Effector memory CD8-positive, alpha-beta T cell (primary cell): Measurements from ENCODE around the gene NAV1.
"Not testable (repeated sequence)": the region's sequence is repeated elsewhere in the genome, so short reads cannot be mapped to it uniquely, and the experiment has no call there.

Source experiments
- ATAC-seq: fragments of 150-1000 bp; cut with Tn5 transposase; replicated peaks from 2 replicates; pipeline ENCODE4 v1.10.0; 2021; ENCODE audit warnings: mild to moderate bottlenecking, moderate library complexity
- DNase-seq, 3 experiments: peaks; one replicate each; pipeline ENCODE4 v3.0.0; 2021
- H3K27ac Mint-ChIP-seq, 2 donors: one replicate each; pipeline ENCODE4 v1.8.0; 2022; ENCODE audit warnings: mild to moderate bottlenecking in 2 of 2, mixed read lengths in 2 of 2, moderate library complexity in 2 of 2
- H3K27me3 Mint-ChIP-seq, 2 donors: one replicate each; pipeline ENCODE4 v1.8.0; 2022; ENCODE audit warnings: mixed read lengths in 2 of 2
- H3K36me3 Mint-ChIP-seq: one replicate; pipeline ENCODE4 v1.8.0; 2022; ENCODE audit warnings: mild to moderate bottlenecking, moderate library complexity, mixed read lengths; ENCODE audit not compliant: insufficient read depth
- H3K4me1 Mint-ChIP-seq, 2 donors: one replicate each; pipeline ENCODE4 v1.8.0; 2022; ENCODE audit warnings: low read depth in 2 of 2, mixed read lengths in 2 of 2
- H3K4me3 Mint-ChIP-seq, 2 donors: one replicate each; pipeline ENCODE4 v1.8.0; 2022; ENCODE audit warnings: mild to moderate bottlenecking in 2 of 2, mixed read lengths in 2 of 2, moderate library complexity in 2 of 2
- H3K9me3 Mint-ChIP-seq, 2 donors: one replicate each; pipeline ENCODE4 v1.8.0; 2022; ENCODE audit warnings: mixed read lengths in 2 of 2
- total RNA-seq, 9 experiments: gene quantifications; one replicate each; lab custom pipeline; 2026; lab: John Stamatoyannopoulos, UW

NAV1 gene, protein sequence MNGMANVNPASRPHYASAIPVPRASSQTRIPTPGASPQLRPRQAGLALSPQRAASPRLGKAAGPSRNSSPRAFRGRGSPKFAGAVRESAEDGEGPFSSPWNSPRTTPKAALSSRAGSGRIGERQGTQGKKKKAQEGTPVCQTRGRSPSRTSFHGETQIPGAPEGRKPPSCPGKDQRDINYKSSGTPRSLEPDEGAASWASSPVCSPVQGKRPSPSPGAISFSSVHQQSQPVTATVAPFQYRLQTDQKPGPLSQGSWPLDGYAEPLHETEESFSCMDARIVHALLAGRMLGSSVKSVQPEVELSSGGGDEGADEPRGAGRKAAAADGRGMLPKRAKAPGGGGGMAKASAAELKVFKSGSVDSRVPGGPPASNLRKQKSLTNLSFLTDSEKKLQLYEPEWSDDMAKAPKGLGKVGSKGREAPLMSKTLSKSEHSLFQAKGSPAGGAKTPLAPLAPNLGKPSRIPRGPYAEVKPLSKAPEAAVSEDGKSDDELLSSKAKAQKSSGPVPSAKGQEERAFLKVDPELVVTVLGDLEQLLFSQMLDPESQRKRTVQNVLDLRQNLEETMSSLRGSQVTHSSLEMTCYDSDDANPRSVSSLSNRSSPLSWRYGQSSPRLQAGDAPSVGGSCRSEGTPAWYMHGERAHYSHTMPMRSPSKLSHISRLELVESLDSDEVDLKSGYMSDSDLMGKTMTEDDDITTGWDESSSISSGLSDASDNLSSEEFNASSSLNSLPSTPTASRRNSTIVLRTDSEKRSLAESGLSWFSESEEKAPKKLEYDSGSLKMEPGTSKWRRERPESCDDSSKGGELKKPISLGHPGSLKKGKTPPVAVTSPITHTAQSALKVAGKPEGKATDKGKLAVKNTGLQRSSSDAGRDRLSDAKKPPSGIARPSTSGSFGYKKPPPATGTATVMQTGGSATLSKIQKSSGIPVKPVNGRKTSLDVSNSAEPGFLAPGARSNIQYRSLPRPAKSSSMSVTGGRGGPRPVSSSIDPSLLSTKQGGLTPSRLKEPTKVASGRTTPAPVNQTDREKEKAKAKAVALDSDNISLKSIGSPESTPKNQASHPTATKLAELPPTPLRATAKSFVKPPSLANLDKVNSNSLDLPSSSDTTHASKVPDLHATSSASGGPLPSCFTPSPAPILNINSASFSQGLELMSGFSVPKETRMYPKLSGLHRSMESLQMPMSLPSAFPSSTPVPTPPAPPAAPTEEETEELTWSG (N-terminal part only)
- total RNA-seq: 1.5 to 12.1 (median 5.1) reads per million in 9 experiments

DNA sequence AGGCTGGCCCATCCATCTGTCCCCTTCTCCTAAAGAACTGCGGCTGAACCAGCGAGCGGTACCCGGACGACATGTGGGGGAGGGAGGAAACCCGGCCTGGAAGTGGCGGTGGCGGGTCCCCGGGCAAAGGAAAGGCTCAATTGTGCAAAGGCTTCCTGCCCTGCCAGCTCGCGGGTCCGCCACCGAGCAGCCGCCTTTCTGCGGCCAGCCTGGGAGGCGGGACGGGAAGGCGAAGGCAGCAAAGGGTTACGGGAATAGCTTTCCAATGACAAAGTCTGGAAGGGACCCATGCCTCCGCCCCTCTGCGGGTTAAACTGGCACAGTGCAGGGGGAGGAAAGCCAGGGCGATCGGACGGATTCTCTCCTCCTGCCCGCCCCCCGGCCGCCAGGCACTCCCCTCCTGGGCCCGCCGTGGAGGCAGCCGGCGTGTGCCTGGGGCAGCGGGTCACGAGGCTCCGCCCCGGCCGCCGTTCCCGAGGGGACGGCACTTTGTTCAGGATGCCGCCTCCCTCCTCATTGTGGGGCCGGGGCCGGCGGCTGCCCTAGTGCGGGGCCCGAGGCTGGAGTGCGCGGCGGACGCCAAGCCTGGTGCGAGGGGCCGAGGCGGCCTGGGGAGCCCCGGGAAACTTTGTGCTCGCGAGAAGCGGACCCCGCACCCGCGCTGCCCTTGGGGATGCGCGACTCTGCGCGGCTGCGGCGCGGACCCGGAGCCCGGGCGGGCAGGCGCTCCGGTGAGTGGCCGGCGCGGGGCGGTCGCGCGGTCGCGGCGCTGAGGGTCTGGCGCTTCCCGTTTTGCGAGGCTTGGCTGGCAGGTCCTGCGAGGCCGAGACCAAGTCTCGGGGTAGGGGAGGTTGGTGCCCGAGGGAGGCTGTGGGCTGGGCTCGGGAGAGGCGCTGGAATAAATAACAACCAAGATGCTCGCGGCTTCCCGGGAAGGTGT, at the start of gene NAV1:
NAV1 (plus strand) TSS at position 516 of the 940 bp plus-strand sequence. CDS start 83,758 bp downstream, outside the sequence.
- peaks cover 79 to 87% of the 10 kb centered on the region in 2 donors for H3K27me3 Mint-ChIP-seq
- peak within 1 kb of the TSS in 1 of 2 donors; percentile 11 for H3K27ac Mint-ChIP-seq
- no peak for ATAC-seq
- no peak for DNase-seq
- H3K9me3 Mint-ChIP-seq: no peaks in the 10 kb centered on the region
- peak within 1 kb of the TSS; percentile 72 to 80 for H3K4me3 Mint-ChIP-seq
- peaks cover 15 to 19% of the 10 kb centered on the region in 2 donors for H3K4me1 Mint-ChIP-seq
- peaks cover 3% of the 10 kb centered on the region for H3K36me3 Mint-ChIP-seq

DNA sequence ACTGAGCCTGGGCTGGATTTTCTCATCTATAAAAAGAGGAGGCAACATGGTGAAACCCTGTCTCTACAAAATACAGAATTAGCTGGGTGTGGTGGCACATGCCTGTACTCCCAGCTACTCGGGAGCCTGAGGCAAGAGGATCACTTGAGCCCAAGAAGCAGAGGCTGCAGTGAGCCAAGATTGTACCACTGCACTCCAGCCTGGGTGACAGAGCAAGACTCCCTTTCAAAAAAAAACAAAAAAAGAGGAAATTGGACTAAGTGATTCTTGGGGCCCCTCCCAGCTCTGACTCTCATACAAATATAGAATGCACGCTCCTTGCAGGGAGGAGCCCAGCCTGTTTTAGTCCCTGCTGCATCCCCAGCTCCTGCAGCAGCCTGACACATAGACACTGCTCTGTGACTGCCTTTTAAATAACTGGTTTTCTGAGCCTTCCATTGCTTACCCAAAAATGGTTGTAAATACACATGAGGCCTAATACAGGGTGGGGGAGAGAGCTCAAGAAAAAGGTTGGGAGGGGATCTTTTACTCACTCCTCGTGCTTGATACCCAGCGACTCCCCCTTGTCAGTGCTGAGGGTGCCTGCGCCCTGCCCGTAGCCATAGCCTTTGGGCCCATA, 49.2 kb upstream of the NAV1 start:
- H3K4me3 Mint-ChIP-seq: no peak overlapping the region
- no peaks in the 10 kb centered on the region for H3K9me3 Mint-ChIP-seq
- no peak overlapping the region for H3K27ac Mint-ChIP-seq
- no peaks in the 10 kb centered on the region for H3K27me3 Mint-ChIP-seq
- H3K36me3 Mint-ChIP-seq: peaks cover 13% of the 10 kb centered on the region
- ATAC-seq (no peak), DNase-seq (no peak)
- peaks cover 5 to 6% of the 10 kb centered on the region in 2 donors for H3K4me1 Mint-ChIP-seq

DNA sequence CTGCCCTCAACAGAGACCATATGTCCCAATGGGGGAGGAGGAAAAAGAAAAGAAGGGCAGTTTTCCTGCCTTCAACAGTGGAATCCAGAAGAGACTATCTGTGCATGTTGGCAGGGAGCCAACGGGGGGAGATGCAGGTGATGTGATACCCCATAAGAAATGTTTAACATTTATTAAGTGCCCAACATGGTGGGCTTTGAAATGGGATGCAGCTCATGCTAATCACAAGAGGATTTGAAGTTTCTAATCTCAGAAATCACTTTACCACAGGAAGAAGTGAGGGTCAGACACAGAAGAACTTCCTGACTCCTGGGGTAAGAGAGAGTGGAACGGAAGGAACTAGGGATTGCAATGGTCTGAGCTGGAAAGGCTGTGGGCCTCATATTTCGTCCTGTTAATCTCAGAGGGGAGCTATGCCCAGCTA, 48.2 kb upstream of the NAV1 start:
- H3K27ac Mint-ChIP-seq: no peak overlapping the region

DNA sequence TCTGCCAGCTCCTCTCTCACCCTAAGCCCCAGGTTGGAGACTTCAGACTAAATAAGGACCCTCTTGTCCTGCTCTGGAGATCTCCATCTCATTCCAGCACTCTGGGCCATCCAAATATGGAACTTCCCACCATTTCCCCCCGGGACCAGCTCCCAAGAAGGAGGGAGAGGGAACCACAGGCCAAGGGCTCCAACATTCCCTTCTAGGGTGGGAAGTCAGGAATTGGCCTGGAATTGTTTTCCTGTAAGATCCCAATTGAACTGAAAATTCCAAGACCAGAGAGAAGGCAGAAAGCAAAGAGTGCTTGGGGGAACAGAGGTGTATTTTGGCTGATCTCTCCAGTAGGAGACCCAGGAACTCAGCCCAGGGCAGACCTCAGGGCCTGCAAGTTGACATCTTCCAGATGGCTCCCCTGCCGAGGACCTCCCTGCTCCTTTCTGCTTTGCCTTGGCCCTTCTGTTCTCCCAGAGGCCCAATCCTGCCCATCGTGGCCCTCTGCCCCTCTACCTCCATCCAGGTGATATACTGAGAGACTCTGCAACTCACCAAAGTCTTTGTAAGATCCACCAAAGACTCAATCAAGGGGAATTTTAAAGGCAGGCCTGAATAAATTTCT, 46.9 kb upstream of the NAV1 start:
- Mint-ChIP-seq H3K4me3 (no peak overlapping the region), H3K36me3 (peaks cover 16% of the 10 kb centered on the region), H3K4me1 (peaks cover 5 to 6% of the 10 kb centered on the region in 2 donors), H3K27ac (peak overlapping the region in 1 of 2 donors; percentile 29), H3K9me3 (no peaks in the 10 kb centered on the region), H3K27me3 (no peaks in the 10 kb centered on the region)
- DNase-seq: no peak
- no peak for ATAC-seq

More for the DNA sequence above, 48.2 kb upstream of the NAV1 start:
- peaks cover 13% of the 10 kb centered on the region for H3K36me3 Mint-ChIP-seq
- peaks cover 5 to 6% of the 10 kb centered on the region in 2 donors for H3K4me1 Mint-ChIP-seq
- no peak overlapping the region for H3K4me3 Mint-ChIP-seq
- no peaks in the 10 kb centered on the region for H3K27me3 Mint-ChIP-seq
- DNase-seq (no peak), ATAC-seq (no peak)
- no peaks in the 10 kb centered on the region for H3K9me3 Mint-ChIP-seq

DNA sequence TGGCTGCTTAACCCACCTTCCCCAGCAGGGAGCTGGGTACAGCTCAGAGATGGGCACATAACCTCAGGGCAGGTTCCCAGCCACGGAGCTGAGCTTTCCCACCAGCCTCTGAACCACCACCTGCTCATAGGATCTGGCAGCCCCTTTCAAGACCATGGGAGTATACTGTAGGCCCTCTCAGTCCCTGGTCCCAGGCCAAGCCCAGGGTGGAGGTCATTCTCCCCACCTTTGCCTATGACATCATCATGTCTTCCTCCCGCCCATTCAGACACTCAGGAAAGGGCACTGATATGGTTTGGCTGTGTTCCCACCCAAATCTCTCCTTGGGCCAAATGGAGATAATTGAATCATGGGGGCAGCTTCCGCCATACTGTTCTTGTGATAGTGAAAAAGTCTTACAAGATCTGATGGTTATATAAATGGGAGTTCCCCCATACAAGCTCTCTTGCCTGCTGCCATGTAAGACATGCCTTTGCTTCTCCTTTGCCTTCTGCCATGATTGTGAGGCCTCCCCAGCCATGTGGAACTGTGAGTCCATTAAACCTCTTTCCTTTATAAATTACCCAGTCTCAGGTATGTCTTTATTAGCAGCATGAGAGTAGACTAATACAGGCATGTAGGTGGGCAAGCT, 45.8 kb upstream of the NAV1 start:
- H3K36me3 Mint-ChIP-seq: peaks cover 16% of the 10 kb centered on the region
- H3K27me3 Mint-ChIP-seq, DNase-seq, H3K9me3 Mint-ChIP-seq, ATAC-seq, H3K4me3 Mint-ChIP-seq, H3K4me1 Mint-ChIP-seq: not testable (repeated sequence)
- peak overlapping the region in 1 of 2 donors; percentile 41 for H3K27ac Mint-ChIP-seq

DNA sequence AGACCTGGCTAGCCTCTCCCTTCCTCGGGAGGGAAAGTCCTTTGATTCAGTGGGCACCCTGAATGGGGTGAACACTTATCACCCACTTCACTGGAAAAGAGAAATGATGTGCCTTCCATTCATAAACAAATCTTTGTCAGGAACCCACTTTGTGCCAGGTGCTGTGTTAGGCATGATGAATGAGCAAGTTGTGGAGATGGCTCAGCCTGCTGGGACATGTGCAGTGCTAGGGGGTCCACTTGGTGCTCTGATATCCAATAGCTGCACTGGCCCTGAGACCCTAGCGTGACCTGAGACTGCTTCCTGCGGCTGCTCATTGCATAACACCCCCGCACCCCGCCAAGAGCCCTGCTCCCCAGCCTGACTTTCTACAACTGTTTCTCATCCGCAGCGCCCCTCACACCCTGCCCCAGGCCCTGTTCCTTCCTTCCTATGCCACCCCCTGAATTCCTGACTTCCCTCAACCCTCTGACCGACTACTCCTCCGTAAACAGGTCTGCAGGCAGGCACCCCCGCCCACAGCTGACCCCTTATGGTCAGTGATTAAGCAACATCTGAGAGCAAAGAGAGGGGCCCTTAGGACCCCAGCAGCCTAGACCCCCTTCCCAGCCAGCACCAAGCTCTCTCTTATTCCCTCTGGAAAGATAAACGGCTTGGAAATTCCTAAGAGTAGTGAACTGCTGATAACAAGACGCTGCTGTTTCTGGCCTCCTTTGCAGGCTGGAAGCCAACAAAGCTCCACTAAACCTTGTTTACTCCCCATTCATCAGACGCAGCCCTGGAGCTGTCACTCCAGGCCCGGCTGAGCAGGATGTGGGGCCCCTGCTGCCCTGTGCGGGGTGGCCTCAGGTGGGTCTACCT, 44.9 kb upstream of the NAV1 start:
- Mint-ChIP-seq H3K4me3 (no peak overlapping the region), H3K36me3 (peaks cover 20% of the 10 kb centered on the region), H3K9me3 (no peaks in the 10 kb centered on the region), H3K4me1 (peaks cover 5 to 10% of the 10 kb centered on the region in 2 donors), H3K27me3 (no peaks in the 10 kb centered on the region), H3K27ac (peak overlapping the region in 1 of 2 donors; percentile 41)
- no peak for DNase-seq
- ATAC-seq: no peak

DNA sequence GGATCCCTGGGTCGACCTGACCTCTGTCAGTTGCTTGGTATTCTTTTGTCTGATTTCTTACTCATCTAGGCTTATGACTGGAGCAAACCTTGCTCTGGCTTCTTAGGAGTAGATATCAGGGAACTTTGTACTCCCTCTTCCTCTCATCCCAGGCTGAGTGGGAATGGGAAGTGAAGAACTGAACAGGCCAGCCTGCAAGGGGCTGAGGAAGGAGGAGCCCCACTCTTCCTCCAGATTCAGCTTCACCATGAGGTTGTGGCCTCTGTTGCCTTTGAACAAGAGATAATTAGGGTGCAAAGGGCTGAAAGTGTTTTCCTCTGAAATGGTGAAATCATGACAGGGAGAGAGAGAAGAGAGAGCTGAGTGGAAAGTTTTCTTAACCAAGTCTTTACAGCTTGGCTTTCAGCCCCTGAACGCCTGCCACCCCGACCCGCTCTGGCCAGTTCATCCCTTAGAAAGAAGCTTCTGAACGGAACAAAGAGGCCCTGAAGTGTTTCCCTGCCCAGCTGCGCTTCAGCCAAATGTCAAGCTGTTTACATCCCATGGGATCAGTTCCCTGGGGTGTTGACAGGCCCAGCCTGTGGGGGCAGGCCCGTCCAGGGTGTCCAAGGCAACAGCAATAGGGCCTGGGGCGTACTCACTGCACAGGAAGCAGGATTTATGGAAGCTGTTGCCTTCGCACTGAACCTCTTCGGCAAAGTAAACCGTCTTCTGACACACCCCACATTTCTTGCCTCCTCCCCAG, 43.2 kb upstream of the NAV1 start:
- ATAC-seq (no peak), DNase-seq (no peak)
- H3K36me3 Mint-ChIP-seq: peaks cover 16% of the 10 kb centered on the region
- H3K27ac Mint-ChIP-seq: no peak overlapping the region
- H3K9me3 Mint-ChIP-seq: no peaks in the 10 kb centered on the region
- no peak overlapping the region for H3K4me3 Mint-ChIP-seq
- H3K4me1 Mint-ChIP-seq: peaks cover 9 to 10% of the 10 kb centered on the region in 2 donors
- no peaks in the 10 kb centered on the region for H3K27me3 Mint-ChIP-seq

DNA sequence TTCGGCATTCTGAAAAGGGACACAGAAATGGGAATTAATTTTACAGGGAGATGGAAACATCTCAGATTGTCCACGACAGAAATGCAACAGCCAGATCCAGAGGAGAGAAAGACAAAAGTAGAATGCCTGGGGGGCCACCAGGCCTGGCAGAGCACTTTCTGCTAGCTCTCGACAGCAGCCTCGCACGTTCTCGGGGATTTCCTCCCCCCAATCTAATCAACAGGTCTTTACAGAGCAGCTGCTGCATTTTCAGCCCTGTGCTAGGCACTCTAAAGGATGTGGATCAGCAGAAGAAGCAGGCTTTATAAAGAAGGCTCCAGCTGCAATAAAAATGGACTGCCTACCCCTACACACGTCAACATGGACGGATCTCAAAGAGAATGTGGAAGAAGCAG, 42.6 kb upstream of the NAV1 start:
- no peaks in the 10 kb centered on the region for H3K9me3 Mint-ChIP-seq
- DNase-seq: no peak
- peaks cover 8 to 9% of the 10 kb centered on the region in 2 donors for H3K4me1 Mint-ChIP-seq
- no peak overlapping the region for H3K4me3 Mint-ChIP-seq
- peak overlapping the region in 1 of 2 donors; percentile 41 for H3K27ac Mint-ChIP-seq
- no peaks in the 10 kb centered on the region for H3K27me3 Mint-ChIP-seq
- ATAC-seq: no peak
- H3K36me3 Mint-ChIP-seq: peaks cover 16% of the 10 kb centered on the region

DNA sequence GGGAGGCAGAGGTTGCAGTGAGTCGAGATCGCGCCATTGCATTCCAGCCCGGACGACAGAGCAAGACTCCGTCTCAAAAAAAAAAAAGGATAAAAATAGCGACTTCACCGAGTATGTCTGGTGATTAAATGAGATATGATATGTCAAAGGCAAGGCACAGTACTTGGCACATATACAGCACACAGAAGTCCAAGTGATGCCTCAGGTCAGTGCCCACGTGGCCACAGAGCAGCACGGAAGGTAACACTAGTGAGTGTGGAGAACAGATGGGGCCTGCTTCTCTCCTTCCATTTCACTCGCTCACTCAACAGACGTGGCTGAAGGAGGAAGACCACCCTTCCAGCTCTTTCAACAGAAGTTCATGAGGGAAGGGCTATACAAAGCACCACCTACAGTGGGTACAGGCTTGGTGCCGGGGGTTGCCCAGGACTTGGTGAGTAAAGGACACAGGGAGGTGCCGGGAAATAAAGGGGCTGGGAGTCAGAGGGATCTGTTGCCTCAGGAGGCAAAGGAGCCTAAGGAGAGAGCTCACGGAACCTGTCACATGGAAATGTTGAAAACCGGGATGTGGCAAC, 40.9 kb upstream of the NAV1 start:
- Mint-ChIP-seq H3K36me3 (peaks cover 21% of the 10 kb centered on the region), H3K9me3 (no peaks in the 10 kb centered on the region), H3K27ac (no peak overlapping the region), H3K4me3 (no peak overlapping the region), H3K27me3 (no peaks in the 10 kb centered on the region), H3K4me1 (peaks cover 9 to 15% of the 10 kb centered on the region in 2 donors)
- ATAC-seq (no peak), DNase-seq (no peak)

DNA sequence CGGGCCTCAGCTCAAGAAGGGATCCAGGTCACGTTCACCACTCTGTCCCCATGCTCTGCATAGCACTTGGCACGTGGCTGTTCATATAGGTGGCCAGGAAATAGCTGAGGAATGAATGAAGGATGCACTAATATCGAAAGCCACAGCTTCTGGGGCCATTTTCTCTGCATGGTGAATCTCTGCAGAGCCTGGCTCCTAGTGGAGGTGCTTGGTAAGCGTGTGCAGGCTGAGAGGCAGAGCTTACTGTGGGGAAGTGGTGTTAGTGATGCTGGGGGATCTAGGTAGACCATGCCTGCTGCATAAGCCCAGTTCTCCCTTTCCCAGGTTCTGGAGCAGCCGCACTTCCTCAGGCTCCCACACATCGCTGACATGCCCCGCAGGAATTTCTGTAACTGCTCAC, 40.3 kb upstream of the NAV1 start:
- Mint-ChIP-seq H3K9me3 (no peaks in the 10 kb centered on the region), H3K27me3 (no peaks in the 10 kb centered on the region), H3K27ac (no peak overlapping the region), H3K4me1 (peaks cover 9 to 16% of the 10 kb centered on the region in 2 donors), H3K4me3 (no peak overlapping the region), H3K36me3 (peaks cover 21% of the 10 kb centered on the region)
- ATAC-seq: no peak
- no peak for DNase-seq
